Osteoblast (primary cell): Measurements from ENCODE around the gene EFCAB8. TPM values are rescaled to one million over a fixed set of nuclear protein-coding genes. Genes with fewer than 3 reads are reported as not detected.

ENCODE experiments used
- DNase-seq: peaks from one replicate; pipeline ENCODE4 v3.0.0; 2011; ENCODE audit warnings: low spot score, mixed read lengths; ENCODE audit not compliant: insufficient read length; ENCODE audit errors: missing footprints
- H2AFZ ChIP-seq: 2 replicates; pipeline ENCODE4 v1.6.0; 2011; ENCODE audit warnings: mild to moderate bottlenecking, low read length
- H3K27ac ChIP-seq: 2 replicates; pipeline ENCODE4 v1.5.1; 2011; ENCODE audit warnings: mild to moderate bottlenecking, low read depth, low read length, moderate library complexity
- H3K27me3 ChIP-seq: 2 replicates; pipeline ENCODE4 v1.6.0; 2012; ENCODE audit warnings: mild to moderate bottlenecking, control low read depth, inconsistent platforms, low read length, moderate library complexity; ENCODE audit not compliant: insufficient read depth
- H3K36me3 ChIP-seq: 2 replicates; pipeline ENCODE4 v1.5.1; 2011; ENCODE audit warnings: mild to moderate bottlenecking, low read length, control low read depth, moderate library complexity; ENCODE audit not compliant: insufficient read depth
- H3K4me1 ChIP-seq: 2 replicates; pipeline ENCODE4 v1.5.1; 2011; ENCODE audit warnings: mild to moderate bottlenecking, low read length, control low read depth, moderate library complexity; ENCODE audit not compliant: insufficient read depth
- H3K4me2 ChIP-seq: 2 replicates; pipeline ENCODE4 v1.6.0; 2011; ENCODE audit warnings: mild to moderate bottlenecking, low read length; ENCODE audit not compliant: insufficient read depth
- H3K4me3 ChIP-seq: fragments of 200-600 bp; sonication (generic); 3 replicates; pipeline ENCODE4 v1.5.1; 2012; ENCODE audit warnings: mild to moderate bottlenecking, low read length, inconsistent platforms; ENCODE audit not compliant: insufficient read depth
- H3K79me2 ChIP-seq: 2 replicates; pipeline ENCODE4 v1.6.0; 2012; ENCODE audit warnings: mild to moderate bottlenecking, low read length, control low read depth, inconsistent platforms; ENCODE audit not compliant: insufficient read depth
- H3K9me3 ChIP-seq: 2 replicates; pipeline ENCODE4 v1.5.1; 2011; ENCODE audit warnings: low read depth, low read length, control low read depth
- H4K20me1 ChIP-seq: 2 replicates; pipeline ENCODE4 v1.6.0; 2012; ENCODE audit warnings: mild to moderate bottlenecking, low read length, control low read depth; ENCODE audit not compliant: insufficient read depth
- CTCF ChIP-seq: IDR thresholded peaks from 2 replicates; pipeline ENCODE4 v1.5.1; 2011; ENCODE audit warnings: mild to moderate bottlenecking, low read depth, low read length, moderate library complexity; ENCODE audit errors: extremely low read depth
- total RNA-seq: library from RNA; depleted of rRNA; stranded (reverse); fragments of >200 nt; gene quantifications from 2 replicates; pipeline ENCODE4 v1.2.3, GENCODE V29; 2012

Gene EFCAB8
- total RNA-seq, 1 donor: 1.4 TPM

- Histone ChIP-seq H3K27ac (no peak overlapping the region), H3K4me3 (no peak overlapping the region), H3K4me1 (no peaks in the 10 kb centered on the region), H4K20me1 (peaks cover 25% of the 10 kb centered on the region), H3K27me3 (no peaks in the 10 kb centered on the region), H2AFZ (no peak overlapping the region), H3K9me3 (no peaks in the 10 kb centered on the region), H3K36me3 (peaks cover 65% of the 10 kb centered on the region), H3K4me2 (no peak overlapping the region), H3K79me2 (peaks cover 84% of the 10 kb centered on the region)
- TF ChIP-seq CTCF: no peak
- DNase-seq: no peak
These were observed 21.6 kb upstream of the EFCAB8 start for GRCh38 chr20:32837157-32837556.

GRCh38 chr20:32839227-32839981 is 19.3 kb upstream of the EFCAB8 start:
- H2AFZ ChIP-seq: no peak overlapping the region
- H4K20me1 ChIP-seq: peaks cover 31% of the 10 kb centered on the region
- H3K27me3 ChIP-seq: no peaks in the 10 kb centered on the region
- H3K9me3 ChIP-seq: no peaks in the 10 kb centered on the region
- TF ChIP-seq CTCF: no peak
- H3K4me2 ChIP-seq: no peak overlapping the region
- DNase-seq: no peak
- H3K79me2 ChIP-seq: peaks cover 84% of the 10 kb centered on the region
- no peak overlapping the region for H3K27ac ChIP-seq
- H3K4me3 ChIP-seq: no peak overlapping the region
- no peaks in the 10 kb centered on the region for H3K4me1 ChIP-seq
- peaks cover 66% of the 10 kb centered on the region for H3K36me3 ChIP-seq

GRCh38 chr20:32839982-32840285 is 18.8 kb upstream of the EFCAB8 start:
- H3K36me3 ChIP-seq: peaks cover 65% of the 10 kb centered on the region
- H3K79me2 ChIP-seq: peaks cover 85% of the 10 kb centered on the region
- H2AFZ ChIP-seq: no peak overlapping the region
- peaks cover 36% of the 10 kb centered on the region for H4K20me1 ChIP-seq
- no peak overlapping the region for H3K4me2 ChIP-seq
- H3K4me3 ChIP-seq: no peak overlapping the region
- DNase-seq: no peak
- no peak for TF ChIP-seq CTCF
- no peaks in the 10 kb centered on the region for H3K9me3 ChIP-seq
- no peaks in the 10 kb centered on the region for H3K27me3 ChIP-seq
- H3K4me1 ChIP-seq: no peaks in the 10 kb centered on the region
- H3K27ac ChIP-seq: no peak overlapping the region

- Histone ChIP-seq H3K27me3 (no peaks in the 10 kb centered on the region), H4K20me1 (peaks cover 43% of the 10 kb centered on the region), H3K79me2 (peaks cover 87% of the 10 kb centered on the region), H3K27ac (no peak overlapping the region), H3K4me2 (no peak overlapping the region), H3K4me1 (no peaks in the 10 kb centered on the region), H3K36me3 (peaks cover 65% of the 10 kb centered on the region), H3K9me3 (no peaks in the 10 kb centered on the region), H2AFZ (no peak overlapping the region), H3K4me3 (no peak overlapping the region)
- no peak for TF ChIP-seq CTCF
- DNase-seq: no peak
These were observed 17.5 kb upstream of the EFCAB8 start for GRCh38 chr20:32841174-32841573.
